ENCODE results near the gene SPO11.
"Not testable (repeated sequence)": the region's sequence is repeated elsewhere in the genome, so short reads cannot be mapped to it uniquely, and the experiment has no call there.

Gene SPO11

GRCh38 chr20:57342829-57343228 lies 13.2 kb downstream of the SPO11 start:
- no peak for DNase-seq

GRCh38 chr20:57346477-57346876 lies 16.9 kb downstream of the SPO11 start:
- peak; percentile 87 for DNase-seq

DNA sequence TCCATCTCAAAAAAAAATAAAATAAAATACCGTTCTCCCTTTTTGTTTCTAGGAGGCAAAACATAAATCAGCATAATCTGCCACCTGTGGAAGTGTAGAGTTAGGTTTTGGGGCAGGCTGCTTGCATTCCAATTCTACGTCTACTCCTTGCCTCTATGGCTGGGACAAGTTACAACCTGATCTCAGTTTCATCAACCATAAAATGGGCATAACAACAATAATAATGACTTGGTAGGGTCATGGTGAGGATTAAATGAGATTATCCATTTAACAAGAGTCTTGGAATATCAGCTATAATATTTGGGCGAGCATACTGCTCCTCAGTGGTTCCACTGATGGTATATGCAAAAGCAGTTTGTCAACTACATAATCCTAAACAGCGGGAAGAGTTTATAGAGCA lies 17.8 kb downstream of the SPO11 start:
- no peak for DNase-seq

GRCh38 chr20:57348200-57348921 lies 18.8 kb downstream of the SPO11 start:
- DNase-seq = not testable (repeated sequence)

DNA sequence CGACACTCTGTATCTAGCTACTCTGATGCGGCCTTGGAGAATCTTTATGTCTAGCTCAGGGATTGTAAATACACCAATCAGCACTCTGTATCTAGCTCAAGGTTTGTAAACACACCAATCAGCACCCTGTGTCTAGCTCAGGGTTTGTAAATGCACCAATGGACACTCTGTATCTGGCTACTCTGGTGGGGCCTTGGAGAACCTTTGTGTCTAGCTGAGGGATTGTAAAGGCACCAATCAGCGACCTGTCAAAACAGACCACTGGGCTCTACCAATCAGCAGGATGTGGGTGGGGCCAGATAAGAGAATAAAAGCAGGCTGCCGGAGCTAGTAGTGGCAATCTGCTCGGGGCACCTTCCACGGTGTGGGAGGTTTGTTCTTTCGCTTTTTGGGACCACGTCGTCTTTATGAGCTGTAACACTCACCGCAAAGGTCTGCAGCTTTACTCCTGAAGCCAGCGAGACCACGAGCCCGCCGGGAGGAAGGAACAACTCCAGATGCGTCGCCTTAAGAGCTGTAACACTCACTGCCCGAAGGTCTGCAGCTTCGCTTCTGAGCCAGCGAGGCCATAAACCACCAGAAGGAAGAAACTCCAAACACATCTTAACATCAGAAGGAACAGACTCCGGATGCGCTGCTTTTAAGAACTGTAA lies 19.4 kb downstream of the SPO11 start:
- DNase-seq = not testable (repeated sequence)

GRCh38 chr20:57350081-57350710 lies 20.6 kb downstream of the SPO11 start:
- DNase-seq = no peak

GRCh38 chr20:57350726-57351041 lies 21.1 kb downstream of the SPO11 start:
- not testable (repeated sequence) for DNase-seq

DNA sequence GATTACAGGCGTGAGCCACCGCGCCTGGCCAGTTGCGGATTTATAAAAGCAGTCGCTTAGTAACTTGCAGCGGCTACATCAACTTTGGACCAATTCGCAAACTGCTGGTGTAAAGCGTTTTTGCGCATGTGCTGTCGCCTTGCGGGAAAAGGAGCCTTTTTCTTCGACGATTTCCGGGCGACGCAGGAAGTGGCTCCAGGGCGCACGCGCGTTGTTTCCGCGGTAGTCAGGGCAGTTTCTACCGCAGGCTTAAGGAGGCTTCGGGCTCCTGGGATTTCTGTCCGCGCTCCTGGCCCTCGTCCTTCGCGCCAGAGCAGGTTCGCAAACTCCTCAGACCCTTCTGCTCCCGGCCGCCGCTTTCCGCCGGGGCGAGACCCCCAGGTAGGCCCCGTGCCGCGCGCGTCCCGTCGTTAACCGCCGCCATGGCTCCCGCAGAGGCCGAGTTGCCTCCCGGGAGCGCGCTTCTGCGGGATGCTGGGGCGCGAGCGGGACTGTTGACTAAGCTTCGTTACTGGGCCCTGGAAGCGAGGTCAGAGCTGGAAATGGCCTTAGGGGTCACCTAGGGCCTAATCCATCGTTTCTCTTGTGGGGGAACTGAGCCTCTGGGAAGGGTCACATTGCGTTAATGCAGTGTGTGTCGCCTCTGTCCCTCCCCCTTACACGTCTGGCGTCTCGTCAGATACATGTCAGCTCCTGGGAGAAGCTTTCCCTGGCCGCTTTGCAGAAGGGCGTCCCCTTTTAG lies 21.6 kb downstream of the SPO11 start, which contains the start of gene RAE1:
Gene RAE1, plus strand, starts transcription at position 214 of the 742 bp plus-strand sequence. CDS start 2,784 bp downstream, outside the sequence.
- DNase-seq = peak; percentile 97

GRCh38 chr20:57352305-57352704 lies 22.7 kb downstream of the SPO11 start:
- no peak for DNase-seq

DNA sequence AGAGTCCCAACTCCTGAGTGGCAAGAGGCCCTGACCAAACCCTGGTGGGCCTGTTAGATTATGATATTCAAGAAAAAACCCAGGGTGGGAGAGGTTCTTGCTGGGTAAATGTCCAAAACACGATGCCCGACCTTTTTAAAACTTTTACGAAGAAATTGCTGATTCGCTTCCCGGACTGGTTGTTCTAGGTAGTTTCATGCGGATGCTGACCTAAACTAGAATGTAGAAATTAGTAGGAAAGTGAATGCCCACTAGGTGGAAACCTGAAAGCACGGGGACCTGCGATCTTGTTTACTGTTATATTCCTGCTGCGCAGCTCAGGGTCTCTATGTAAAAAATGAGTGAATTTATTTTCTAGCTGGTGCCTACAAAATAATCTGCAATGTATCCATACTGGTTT lies 23.7 kb downstream of the SPO11 start:
- no peak for DNase-seq

DNA sequence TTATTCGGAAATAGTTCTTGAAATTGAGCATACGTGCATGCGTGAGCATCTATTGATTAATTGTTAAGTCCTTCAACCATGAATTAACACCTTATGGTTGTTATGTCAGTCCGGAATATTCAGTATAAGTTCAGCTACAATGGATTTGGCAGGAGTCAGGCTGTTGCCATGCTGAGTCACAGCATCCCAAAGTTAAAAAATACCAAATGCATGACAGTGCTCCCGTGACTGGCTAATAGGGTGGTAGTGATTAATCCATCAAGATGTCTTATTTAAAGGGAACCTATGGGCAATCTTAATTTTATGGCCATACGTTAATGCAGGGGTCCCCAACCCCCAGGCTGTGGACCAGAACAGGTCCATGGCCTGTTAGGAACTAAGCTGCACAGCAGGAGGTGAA lies 31.9 kb downstream of the SPO11 start:
- DNase-seq = no peak

- no peak for DNase-seq
Measured at GRCh38 chr20:57364451-57364850, 34.8 kb downstream of the SPO11 start.

DNA sequence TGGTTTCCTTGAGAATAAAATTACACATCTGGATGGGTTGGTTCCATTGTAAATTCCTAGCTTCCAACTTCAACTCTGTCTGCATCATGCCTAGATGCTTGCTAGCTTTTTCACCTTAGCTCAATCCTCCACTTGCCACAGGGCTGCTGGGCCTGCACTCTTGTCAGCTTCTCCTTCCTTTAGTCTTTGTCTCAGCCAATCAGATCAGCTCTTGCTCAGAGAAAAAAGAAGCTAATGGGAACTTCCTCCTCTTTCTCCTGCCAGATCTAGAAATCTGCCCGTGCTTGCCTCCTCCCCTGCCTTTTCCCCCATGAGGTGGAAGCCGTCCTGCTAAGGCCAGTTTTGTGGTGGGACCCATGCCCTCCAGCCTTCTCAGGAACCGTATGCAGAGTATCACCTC lies 40.0 kb downstream of the SPO11 start:
- DNase-seq = no peak

DNA sequence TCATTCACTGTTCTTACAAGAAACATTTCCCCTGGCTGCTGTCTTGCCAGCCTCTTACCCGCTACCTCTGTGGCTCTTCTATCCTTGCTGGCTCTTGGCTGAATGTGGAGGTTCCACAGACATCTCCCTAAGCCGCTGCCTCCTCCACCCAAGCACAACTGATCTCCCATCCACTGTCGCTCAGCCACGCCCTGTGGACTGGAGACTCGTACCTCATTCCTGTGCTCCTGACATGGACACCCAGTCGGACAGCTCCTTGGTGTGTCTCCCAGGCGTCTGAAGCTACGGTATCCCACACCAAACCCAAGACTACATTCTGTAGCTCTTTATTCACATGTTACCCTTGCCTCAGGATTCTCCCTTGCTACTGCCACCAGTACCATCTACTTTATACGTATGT lies 40.7 kb downstream of the SPO11 start:
- DNase-seq = no peak

GRCh38 chr20:57371363-57371762 lies 41.8 kb downstream of the SPO11 start:
- no peak for DNase-seq

GRCh38 chr20:57372157-57372556 lies 42.6 kb downstream of the SPO11 start:
- no peak for DNase-seq

DNA sequence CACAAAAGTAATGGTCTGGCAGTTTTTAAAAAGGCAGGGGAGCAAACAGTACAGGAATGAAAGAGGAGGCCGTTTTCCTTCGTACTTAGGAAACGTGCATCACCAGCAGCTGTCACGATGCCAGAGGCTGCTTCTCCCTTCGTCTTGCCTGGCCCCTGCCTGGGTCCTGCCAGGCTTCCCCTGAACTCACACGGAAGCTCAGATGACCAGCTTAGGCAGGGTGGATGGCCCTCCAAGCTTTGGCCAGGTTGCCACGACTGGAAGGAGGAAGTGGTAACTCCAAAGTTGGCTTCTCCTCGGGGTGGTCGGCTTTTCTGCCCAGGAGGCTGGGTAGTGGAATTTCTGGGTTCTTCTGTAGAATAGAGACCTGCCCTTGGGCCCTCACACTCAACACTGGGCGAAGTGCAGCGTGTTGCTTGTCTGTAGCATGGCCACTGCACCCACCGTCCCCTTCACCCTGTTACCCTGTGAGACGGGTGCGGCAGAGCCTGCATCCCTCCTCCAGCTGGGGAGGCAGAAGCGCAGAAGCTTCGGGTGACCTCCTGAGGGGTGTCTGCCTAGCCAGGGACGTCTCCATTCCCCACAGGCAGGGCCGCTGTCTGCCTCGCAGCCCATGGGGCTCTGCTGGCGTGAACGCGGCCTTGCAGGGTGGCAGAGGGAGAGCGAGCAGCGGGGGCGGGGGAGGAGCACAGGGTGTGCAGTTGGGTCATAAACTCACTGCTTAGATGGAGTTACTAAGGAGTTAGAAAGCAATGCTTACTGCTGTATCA lies 43.2 kb downstream of the SPO11 start:
- DNase-seq = no peak

DNA sequence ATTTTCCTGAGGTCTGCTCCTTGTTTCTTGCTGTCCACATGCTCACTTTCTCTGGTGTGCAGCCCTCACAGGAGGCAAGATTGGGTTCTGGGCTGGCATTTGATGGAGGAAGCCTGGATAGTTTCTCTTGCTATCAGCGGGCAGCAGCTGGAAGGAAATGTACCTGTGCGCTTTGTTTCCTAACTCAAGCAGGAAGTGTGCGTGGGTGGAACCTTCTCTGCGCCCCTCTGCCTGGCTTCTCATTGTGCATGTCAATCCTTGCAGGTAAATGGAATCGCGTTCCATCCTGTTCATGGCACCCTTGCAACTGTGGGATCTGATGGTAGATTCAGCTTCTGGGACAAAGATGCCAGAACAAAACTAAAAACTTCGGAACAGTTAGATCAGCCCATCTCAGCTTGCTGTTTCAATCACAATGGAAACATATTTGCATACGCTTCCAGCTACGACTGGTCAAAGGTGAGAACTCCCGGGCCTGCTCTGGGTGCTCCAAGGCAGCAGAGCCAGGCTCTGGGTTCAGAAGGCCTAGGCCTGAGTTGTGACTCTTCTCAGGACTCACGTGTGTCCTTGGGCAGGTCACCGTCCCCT lies 44.8 kb downstream of the SPO11 start:
- DNase-seq = no peak

DNA sequence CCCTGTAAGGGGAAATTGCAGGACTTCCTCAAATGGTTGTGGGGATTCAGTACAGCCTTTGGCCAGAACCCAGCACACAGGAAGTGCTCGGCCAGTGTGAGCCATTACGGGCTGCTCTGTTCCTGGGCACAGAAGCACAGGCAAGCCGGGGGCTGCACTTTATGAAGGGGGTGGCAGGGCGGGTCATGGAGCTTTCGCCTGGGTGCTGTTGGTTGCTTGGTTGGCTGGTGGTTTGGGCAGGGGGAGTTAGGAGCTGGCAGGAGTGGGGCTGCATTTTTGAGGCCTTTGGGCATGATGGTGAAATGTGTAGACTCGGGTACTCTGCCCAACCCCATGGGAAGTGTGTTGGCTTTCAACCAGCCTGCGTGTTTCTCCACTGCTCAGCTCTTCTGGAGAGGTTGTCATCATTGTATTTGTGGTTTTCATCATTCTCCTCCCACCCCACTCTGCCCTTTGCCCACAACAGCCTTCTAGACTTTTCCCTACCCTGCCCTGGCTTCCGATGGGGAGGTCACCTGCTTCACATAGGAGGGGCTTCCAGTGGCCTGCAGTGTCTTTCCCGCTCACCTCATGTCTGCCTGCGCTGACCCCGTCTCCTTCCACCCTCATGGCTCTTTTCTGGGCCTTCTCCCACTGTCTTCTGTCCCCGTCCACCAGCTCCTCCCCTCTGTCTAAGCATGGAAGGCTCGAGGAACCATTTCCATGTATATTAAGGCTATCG lies 45.5 kb downstream of the SPO11 start:
- DNase-seq = no peak

- DNase-seq = no peak
Measured at GRCh38 chr20:57375652-57376230, 46.1 kb downstream of the SPO11 start.

- DNase-seq = no peak
Measured at GRCh38 chr20:57377350-57377749, 47.7 kb downstream of the SPO11 start.

All from activated effector memory CD4-positive, alpha-beta T cell treated with anti-CD3 and anti-CD28 coated beads, Interleukin-2, amount 50 U/mL, for 16 hours (primary cell).